SH-SY5Y (cell line): ENCODE results near the gene GRAMD1B.

Source experiments
- GATA2 ChIP-seq: IDR thresholded peaks from 2 replicates; pipeline ENCODE4 v1.6.1; 2011; ENCODE audit warnings: mild to moderate bottlenecking, low read depth, low read length
- GATA3 ChIP-seq: IDR thresholded peaks from 2 replicates; pipeline ENCODE4 v1.6.1; 2011; ENCODE audit warnings: low read depth, mild to moderate bottlenecking, low read length, moderate library complexity

- TF ChIP-seq GATA2 (no peak), GATA3 (no peak)
These were observed 52.1 kb downstream of the GRAMD1B start for GRCh38 chr11:123482218-123482617.
